Colon (tissue), 2 donors: ENCODE measurements around the gene ZNF385A.

Experiments used
- FAIRE-seq: peaks from 2 replicates; lab custom pipeline; 2012; peaks lifted over from hg19 to GRCh38; lab: Jason Lieb, UNC
- donor health status: control.
- donor health status: control.

ZNF385A gene

GRCh38 chr12:54415221-54415929, 30.8 kb upstream of the ZNF385A start:
- FAIRE-seq: no peak

GRCh38 chr12:54413284-54414190, 29.0 kb upstream of the ZNF385A start:
- no peak for FAIRE-seq

- no peak for FAIRE-seq
Observed at GRCh38 chr12:54412786-54413185, 28.3 kb upstream of the ZNF385A start.

- no peak for FAIRE-seq
Observed at GRCh38 chr12:54412348-54412747, 27.8 kb upstream of the ZNF385A start.

GRCh38 chr12:54411391-54412241, 27.1 kb upstream of the ZNF385A start:
- no peak for FAIRE-seq

GRCh38 chr12:54409267-54409666, 24.7 kb upstream of the ZNF385A start:
- FAIRE-seq: no peak

- no peak for FAIRE-seq
Observed at GRCh38 chr12:54407183-54407905, 22.8 kb upstream of the ZNF385A start.

GRCh38 chr12:54405573-54405972, 21.0 kb upstream of the ZNF385A start:
- FAIRE-seq: no peak

GRCh38 chr12:54405106-54405505, 20.6 kb upstream of the ZNF385A start:
- FAIRE-seq: no peak

GRCh38 chr12:54404061-54405004, 19.8 kb upstream of the ZNF385A start:
- FAIRE-seq: no peak

GRCh38 chr12:54401119-54401518, 16.6 kb upstream of the ZNF385A start:
- no peak for FAIRE-seq

GRCh38 chr12:54398995-54399793, 14.7 kb upstream of the ZNF385A start:
- FAIRE-seq: no peak

- FAIRE-seq: no peak
Observed at GRCh38 chr12:54398218-54398617, 13.7 kb upstream of the ZNF385A start.

GRCh38 chr12:54397157-54397556, 12.6 kb upstream of the ZNF385A start:
- no peak for FAIRE-seq

GRCh38 chr12:54395545-54395944, 11.0 kb upstream of the ZNF385A start:
- no peak for FAIRE-seq

GRCh38 chr12:54394986-54395385, 10.5 kb upstream of the ZNF385A start:
- FAIRE-seq: no peak

- FAIRE-seq: no peak
Observed at GRCh38 chr12:54394281-54394719, 9.8 kb upstream of the ZNF385A start.

GRCh38 chr12:54393743-54394142, 9.2 kb upstream of the ZNF385A start:
- FAIRE-seq: no peak

- FAIRE-seq: no peak
Observed at GRCh38 chr12:54393207-54393609, 8.7 kb upstream of the ZNF385A start.
